GM12873 (cell line): ENCODE measurements around the gene CA5A.

Experiments used
- TF ChIP-seq, protein P1 (sequence below): IDR thresholded peaks from 2 replicates; pipeline ENCODE4 v1.5.1; 2012; ENCODE audit warnings: low read depth, mild to moderate bottlenecking, moderate library complexity, low read length, control low read depth; ENCODE audit not compliant: insufficient read depth; ENCODE audit errors: missing control alignments

The CA5A gene

DNA sequence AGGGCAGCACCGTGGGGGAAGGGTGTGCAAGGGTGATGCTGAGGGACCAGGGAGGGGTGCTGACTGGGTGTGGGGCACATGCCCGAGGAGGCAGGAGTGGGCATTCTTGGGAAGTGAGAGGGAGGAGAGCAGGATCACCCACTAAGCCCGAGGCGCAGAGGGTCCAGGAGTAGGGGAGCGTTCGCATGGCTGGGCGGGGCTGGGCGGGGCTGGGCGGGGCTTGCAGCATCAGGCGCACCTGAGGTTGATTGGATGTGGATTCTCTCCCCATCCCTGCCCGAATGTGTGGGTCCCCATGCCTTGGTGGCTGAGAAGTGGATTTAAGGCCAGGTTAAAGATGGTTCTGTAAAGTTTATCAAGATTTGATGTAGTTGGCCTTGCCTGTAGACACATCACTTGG lies 29.1 kb upstream of the CA5A start:
- TF ChIP-seq, protein P1, sequence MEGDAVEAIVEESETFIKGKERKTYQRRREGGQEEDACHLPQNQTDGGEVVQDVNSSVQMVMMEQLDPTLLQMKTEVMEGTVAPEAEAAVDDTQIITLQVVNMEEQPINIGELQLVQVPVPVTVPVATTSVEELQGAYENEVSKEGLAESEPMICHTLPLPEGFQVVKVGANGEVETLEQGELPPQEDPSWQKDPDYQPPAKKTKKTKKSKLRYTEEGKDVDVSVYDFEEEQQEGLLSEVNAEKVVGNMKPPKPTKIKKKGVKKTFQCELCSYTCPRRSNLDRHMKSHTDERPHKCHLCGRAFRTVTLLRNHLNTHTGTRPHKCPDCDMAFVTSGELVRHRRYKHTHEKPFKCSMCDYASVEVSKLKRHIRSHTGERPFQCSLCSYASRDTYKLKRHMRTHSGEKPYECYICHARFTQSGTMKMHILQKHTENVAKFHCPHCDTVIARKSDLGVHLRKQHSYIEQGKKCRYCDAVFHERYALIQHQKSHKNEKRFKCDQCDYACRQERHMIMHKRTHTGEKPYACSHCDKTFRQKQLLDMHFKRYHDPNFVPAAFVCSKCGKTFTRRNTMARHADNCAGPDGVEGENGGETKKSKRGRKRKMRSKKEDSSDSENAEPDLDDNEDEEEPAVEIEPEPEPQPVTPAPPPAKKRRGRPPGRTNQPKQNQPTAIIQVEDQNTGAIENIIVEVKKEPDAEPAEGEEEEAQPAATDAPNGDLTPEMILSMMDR: no peak

DNA sequence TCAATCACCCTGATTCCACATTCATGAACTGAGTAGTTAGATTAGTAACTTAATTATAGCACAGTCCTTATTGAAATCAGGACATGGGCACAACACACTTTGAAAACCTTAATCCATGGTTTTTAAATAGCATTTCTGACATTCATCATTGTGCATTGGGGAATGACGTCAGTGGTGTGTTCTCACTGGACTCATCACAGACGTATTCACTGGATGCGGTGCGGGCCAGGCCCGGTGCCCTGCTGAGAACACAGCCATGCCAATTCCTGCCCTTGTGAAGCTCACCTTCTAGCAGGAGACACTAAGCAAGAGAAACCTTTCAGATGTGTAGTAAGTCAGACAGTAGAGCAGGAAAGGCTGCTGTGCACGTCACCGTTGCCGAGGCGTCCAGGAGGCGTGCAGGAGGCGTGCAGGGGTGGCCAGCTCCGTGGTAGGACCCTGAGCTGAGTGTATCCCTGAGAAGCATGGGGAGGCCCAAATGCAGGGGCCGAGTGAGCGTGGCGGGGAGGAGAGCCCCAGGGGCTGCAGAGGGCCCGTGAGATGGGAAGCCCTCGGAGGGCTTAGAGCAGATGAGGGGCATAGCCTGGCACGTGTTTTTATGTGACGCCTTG lies 27.8 kb upstream of the CA5A start:
- TF ChIP-seq, protein P1: no peak

DNA sequence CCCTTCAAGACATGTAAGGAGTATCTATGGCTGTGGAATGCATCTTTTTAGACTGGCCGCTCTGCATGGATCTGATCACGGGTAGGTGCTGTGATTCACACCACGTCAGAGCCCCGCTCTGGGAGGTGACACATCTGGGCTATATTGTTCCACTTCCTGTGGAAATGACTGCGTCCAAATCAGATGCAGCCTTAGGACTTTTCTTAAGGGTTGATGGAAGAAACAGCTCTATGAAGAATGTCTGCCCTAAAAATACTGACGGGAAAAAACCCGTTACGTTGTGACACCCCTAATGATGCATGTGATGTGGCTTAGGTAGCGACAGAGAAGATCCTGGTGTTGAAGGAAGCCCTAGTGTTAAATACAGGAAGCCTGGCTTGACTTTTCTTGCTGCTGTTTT lies 27.1 kb upstream of the CA5A start:
- TF ChIP-seq, protein P1: no peak

DNA sequence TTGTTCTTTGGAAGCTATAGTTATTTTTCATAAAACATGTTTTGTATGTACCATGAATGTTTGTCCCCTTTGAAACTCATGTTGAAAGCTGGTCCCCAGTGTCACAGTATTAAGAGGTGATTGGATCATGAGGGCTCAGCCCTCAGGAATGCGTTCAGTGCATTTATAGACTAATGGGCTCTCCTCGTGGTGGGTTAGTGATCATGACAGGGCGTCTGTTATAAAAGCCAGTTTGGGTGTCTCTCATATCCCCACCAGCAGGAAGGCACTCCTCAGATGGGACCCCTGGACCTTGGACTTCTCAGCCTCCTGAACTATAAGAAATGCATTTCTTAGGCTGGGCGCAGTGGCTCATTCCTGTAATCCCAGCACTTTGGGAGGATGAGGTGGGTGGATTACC lies 25.3 kb upstream of the CA5A start:
- TF ChIP-seq, protein P1: no peak

DNA sequence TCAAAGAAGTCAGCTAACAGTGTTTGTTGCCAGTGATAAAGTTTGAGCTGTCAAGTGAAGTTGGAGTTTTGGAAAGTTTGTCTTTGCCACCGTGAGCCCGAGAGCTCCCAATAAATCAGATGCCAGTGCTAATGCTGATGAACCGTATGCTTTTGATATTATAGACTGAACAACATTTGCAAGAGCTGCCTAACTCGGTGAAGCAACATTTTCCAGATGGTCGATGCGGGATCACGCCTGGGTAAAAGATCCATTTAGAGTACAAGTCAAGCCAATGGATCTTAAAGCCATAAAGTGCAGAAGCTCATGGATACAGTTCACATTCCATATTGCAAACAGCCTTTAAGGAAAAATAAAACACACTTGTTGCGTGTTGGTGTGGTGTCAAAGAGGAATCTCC lies 24.5 kb upstream of the CA5A start:
- TF ChIP-seq, protein P1: no peak

DNA sequence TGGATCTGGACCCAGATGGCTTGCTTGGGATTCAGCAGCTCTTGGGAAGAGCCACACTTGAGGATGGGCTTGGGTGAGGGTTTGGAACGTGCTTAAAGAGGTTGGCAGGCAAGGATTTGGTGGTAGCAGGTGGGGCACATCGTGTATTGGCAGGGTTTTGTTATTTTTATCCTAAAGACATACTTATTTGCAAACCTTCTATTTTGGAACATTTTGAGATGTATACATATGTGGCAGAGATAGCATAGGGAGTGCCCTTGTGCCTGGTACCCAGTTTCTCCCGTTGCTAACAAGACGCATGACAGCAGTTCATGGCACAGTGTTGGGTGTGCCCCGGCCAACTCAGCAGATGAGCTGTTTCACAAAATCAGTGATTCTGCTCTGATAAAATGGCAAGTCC lies 24.0 kb upstream of the CA5A start:
- TF ChIP-seq, protein P1: no peak

DNA sequence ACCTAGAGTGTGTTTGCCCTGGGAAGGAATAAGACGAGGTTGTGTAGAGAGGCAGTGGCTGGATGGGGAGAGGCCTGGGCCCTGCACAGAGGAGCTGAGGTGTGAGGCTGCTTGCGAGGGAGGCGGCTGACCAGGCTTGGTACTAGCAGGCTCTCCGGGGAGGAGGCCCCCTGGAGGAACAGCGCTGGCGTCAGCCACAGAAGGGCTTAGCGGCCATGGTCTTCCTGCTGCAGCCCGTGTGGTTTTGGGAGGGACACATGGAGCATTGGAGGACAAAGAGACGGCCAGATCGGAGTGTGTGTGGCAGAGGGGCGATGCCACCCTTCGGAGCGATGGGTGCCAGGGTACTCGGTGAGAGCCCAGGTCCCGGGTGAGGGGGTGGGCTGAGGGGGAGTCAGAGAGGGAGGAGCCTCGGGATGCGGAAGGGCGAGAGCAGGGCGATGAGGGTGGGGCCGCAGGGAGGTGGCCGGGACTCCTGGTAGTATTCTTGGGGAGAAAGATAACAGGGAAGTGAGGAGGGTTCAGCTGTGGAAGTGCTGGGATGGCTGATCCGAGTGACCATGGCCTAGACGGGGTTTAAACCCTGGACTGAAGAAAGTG lies 23.2 kb upstream of the CA5A start:
- TF ChIP-seq, protein P1: peak; percentile 11
